ENCODE measurements around the gene ACP3. TPM values are rescaled to one million over a fixed set of nuclear protein-coding genes. Genes with fewer than 3 reads are reported as not detected.

Gene ACP3
- total and polyA plus RNA-seq, 11 donors, result 0.08 to 6.2 (median 0.69) TPM; not detected in 1

GRCh38 chr3:132341746-132342145, 24.5 kb downstream of the ACP3 start:
- TF ChIP-seq CTCF (IDR thresholded peaks at IDR 0.05) (no peak), POLR2A (IDR thresholded peaks at IDR 0.05) (no peak)
- intact Hi-C loops (cut with DNase I), result loop anchor here in 8 of 10 donors (2.0 to 10.0 kb wide), 4 partner anchors 85 to 297 kb away; no protein-coding TSS in a partner anchor
- Histone ChIP-seq H3K27ac (no peak overlapping the region), H3K27me3 (no peaks in the 10 kb centered on the region), H3K4me1 (peaks cover 0 to 9% (median 0%) of the 10 kb centered on the region in 12 donors), H3K9me3 (no peaks in the 10 kb centered on the region), H3K36me3 (peaks cover 0 to 6% (median 0%) of the 10 kb centered on the region in 9 donors), H3K4me3 (no peak overlapping the region)
- 88 to 94% (median 91%) methylated on average over 2 of the region's 2 CpGs for WGBS, 4 donors
- no peak for ATAC-seq
- DNase-seq, result no peak

- H3K27me3 ChIP-seq, result no peaks in the 10 kb centered on the region
- no peaks in the 10 kb centered on the region for H3K9me3 ChIP-seq
- TF ChIP-seq CTCF (IDR thresholded peaks at IDR 0.05) (peak in 1 of 12 donors; percentile 7), POLR2A (IDR thresholded peaks at IDR 0.05) (no peak)
- H3K4me1 ChIP-seq, result peaks cover 0 to 9% (median 0%) of the 10 kb centered on the region in 12 donors
- H3K27ac ChIP-seq, result no peak overlapping the region
- intact Hi-C loops (cut with DNase I), result loop anchor here in 7 of 10 donors (2.0 to 10.0 kb wide), 4 partner anchors 85 to 297 kb away; no protein-coding TSS in a partner anchor
- no peak overlapping the region for H3K4me3 ChIP-seq
- 53 to 64% (median 61%) methylated on average over 5 of the region's 5 CpGs for WGBS, 4 donors
- no peak for ATAC-seq
- DNase-seq, result no peak
- H3K36me3 ChIP-seq, result peaks cover 0 to 6% (median 0%) of the 10 kb centered on the region in 9 donors
Measured at GRCh38 chr3:132342183-132342582, 25.0 kb downstream of the ACP3 start.

DNA sequence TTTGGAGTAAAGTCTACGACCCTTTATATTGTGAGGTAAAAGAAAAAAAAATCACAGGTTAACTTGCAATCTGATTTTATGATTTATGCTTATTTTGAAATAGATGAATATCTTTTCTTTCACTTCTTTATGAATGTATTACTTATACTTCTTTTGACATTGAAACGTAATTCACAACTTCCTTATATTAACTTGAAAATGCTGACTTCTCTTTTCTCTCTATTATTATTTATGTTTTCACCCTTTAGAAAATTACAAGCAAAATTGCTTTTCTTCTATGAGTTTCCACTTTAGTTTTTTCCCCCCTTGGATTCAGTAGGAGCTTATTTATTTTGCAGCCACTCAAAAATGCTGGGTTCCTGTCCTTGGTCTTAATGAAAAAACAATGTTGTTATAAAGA, 25.4 kb downstream of the ACP3 start:
- Histone ChIP-seq H3K9me3 (no peaks in the 10 kb centered on the region), H3K4me3 (peak overlapping the region in 2 of 12 donors; percentile 9 to 28), H3K27ac (no peak overlapping the region), H3K4me1 (peaks cover 0 to 9% (median 0%) of the 10 kb centered on the region in 12 donors), H3K36me3 (peaks cover 0 to 6% (median 0%) of the 10 kb centered on the region in 9 donors), H3K27me3 (no peaks in the 10 kb centered on the region)
- DNase-seq (no peak), ATAC-seq (no peak)
- 78 to 92% (median 86%) methylated on average over 2 of the region's 2 CpGs for WGBS, 4 donors
- intact Hi-C loops (cut with DNase I), result loop anchor here in 9 of 10 donors (1.0 to 10.0 kb wide), 6 partner anchors 85 to 298 kb away; no protein-coding TSS in a partner anchor
- no peak for TF ChIP-seq CTCF (IDR thresholded peaks at IDR 0.05)
- no peak for TF ChIP-seq POLR2A (IDR thresholded peaks at IDR 0.05)

- DNase-seq, result peak in 2 of 5 donors; percentile 23 to 28
- intact Hi-C loops (cut with DNase I), result loop anchor here in 9 of 10 donors (1.0 to 10.0 kb wide), 6 partner anchors 86 to 298 kb away; no protein-coding TSS in a partner anchor
Measured at GRCh38 chr3:132343018-132343612, 25.9 kb downstream of the ACP3 start.

More at GRCh38 chr3:132343018-132343612, 25.9 kb downstream of the ACP3 start:
- H3K27me3 ChIP-seq, result no peaks in the 10 kb centered on the region
- 1 to 8% (median 2%) methylated on average over 6 of the region's 6 CpGs for WGBS, 4 donors
- TF ChIP-seq CTCF (IDR thresholded peaks at IDR 0.05) (peak; percentile 56 to 80 (median 72)), POLR2A (IDR thresholded peaks at IDR 0.05) (no peak)
- peak in 3 of 4 donors; percentile 66 to 70 (median 67) for ATAC-seq
- no peak overlapping the region for H3K27ac ChIP-seq
- no peaks in the 10 kb centered on the region for H3K9me3 ChIP-seq
- peak overlapping the region in 2 of 12 donors; percentile 9 to 28 for H3K4me3 ChIP-seq
- H3K36me3 ChIP-seq, result peaks cover 0 to 6% (median 0%) of the 10 kb centered on the region in 9 donors
- peaks cover 0 to 9% (median 0%) of the 10 kb centered on the region in 12 donors for H3K4me1 ChIP-seq
